ENCODE results near the gene GRIPAP1.

GRCh38 chrX:48924270-48924669 is 77.8 kb downstream of the GRIPAP1 start:
- TF ChIP-seq CSDC2 (CRISPR knock-in tag; IDR thresholded peaks at IDR 0.05) (no peak), CSRNP3 (CRISPR knock-in tag; IDR thresholded peaks at IDR 0.05) (no peak), RARB (CRISPR knock-in tag; IDR thresholded peaks at IDR 0.05) (no peak), OSR1 (CRISPR knock-in tag; IDR thresholded peaks at IDR 0.05) (no peak), CREB5 (CRISPR knock-in tag; IDR thresholded peaks at IDR 0.05; ENCODE audit: low read depth) (no peak), ZC3H10 (CRISPR knock-in tag; IDR thresholded peaks at IDR 0.05) (no peak), ZFP30 (CRISPR knock-in tag; IDR thresholded peaks at IDR 0.05) (no peak)
